AG04450 (cell line): Measurements from ENCODE around the gene ERBB2. TPM values are rescaled to one million over a fixed set of nuclear protein-coding genes. Genes with fewer than 3 reads are reported as not detected.

Source experiments
- CTCF ChIA-PET: fragments of 300-600, 350-600 bp; formaldehyde crosslinking; extraction: SDS; loops from one replicate; lab custom pipeline; 2022; ENCODE audit warnings: antibody characterized with exemption, inconsistent platforms; lab: Charles Lee
- POLR2A ChIA-PET: fragments of 350-600 bp; formaldehyde crosslinking; extraction: SDS; loops from one replicate; lab custom pipeline; 2021; ENCODE audit warnings: antibody characterized with exemption, inconsistent platforms; lab: Yijun Ruan, JAX
- DNase-seq: peaks from one replicate; pipeline ENCODE4 v3.0.0-alpha.2; 2011; ENCODE audit warnings: low read depth, low spot score
- H3K27ac ChIP-seq: one replicate; pipeline ENCODE4 v1.5.1; 2012; ENCODE audit warnings: low read depth, low read length, control low read depth
- H3K27me3 ChIP-seq: one replicate; pipeline ENCODE4 v1.6.0; 2012; ENCODE audit warnings: low read length; ENCODE audit not compliant: control insufficient read depth, insufficient read depth
- H3K4me3 ChIP-seq: 2 replicates; pipeline ENCODE4 v1.5.1; 2011; ENCODE audit warnings: mild to moderate bottlenecking, low read depth, low read length, control low read depth
- H3K9me3 ChIP-seq: 2 replicates; pipeline ENCODE4 v1.5.1; 2012; ENCODE audit warnings: low read length; ENCODE audit not compliant: control insufficient read depth, insufficient read depth
- CTCF ChIP-seq: IDR thresholded peaks from 2 replicates; pipeline ENCODE4 v1.5.1; 2011; ENCODE audit warnings: low read depth, low read length, control low read depth, inconsistent platforms
- polyA plus RNA-seq: library from polyadenylated mRNA; depleted of rRNA; stranded (reverse); fragments of >200 nt; gene quantifications from 2 replicates; pipeline ENCODE4 v1.2.3, GENCODE V29; 2011

ERBB2 gene
- polyA plus RNA-seq, 1 experiment: 21.2 TPM

GRCh38 chr17:39737760-39738567 lies 38.1 kb downstream of the ERBB2 start, which contains the start of gene GRB7:
Gene GRB7, plus strand, starts transcription at chr17:39737938. Its CDS starts 4,364 bp downstream, at chr17:39742302.
- no peaks in the 10 kb centered on the region; the same call in 1 of the 2 replicates for H3K9me3 ChIP-seq
- POLR2A ChIA-PET: no interaction called here
- no peak within 1 kb of the TSS for H3K4me3 ChIP-seq
- no peak for TF ChIP-seq CTCF
- no peak for DNase-seq
- H3K27me3 ChIP-seq: peaks cover 29% of the 10 kb centered on the region
- CTCF ChIA-PET: no interaction called here
- H3K27ac ChIP-seq: no peak within 1 kb of the TSS

GRCh38 chr17:39738568-39738901 lies 38.7 kb downstream of the ERBB2 start:
- H3K4me3 ChIP-seq: no peak overlapping the region
- H3K27me3 ChIP-seq: peaks cover 29% of the 10 kb centered on the region
- TF ChIP-seq CTCF: no peak
- ChIA-PET POLR2A (no interaction called here), CTCF (no interaction called here)
- no peak for DNase-seq
- no peak overlapping the region for H3K27ac ChIP-seq
- no peaks in the 10 kb centered on the region; the same call in 1 of the 2 replicates for H3K9me3 ChIP-seq

- ChIA-PET POLR2A (no interaction called here), CTCF (interaction anchor here (0.6 kb wide), 1 partner anchor 9 kb away, joined by 10 read pairs; the partner anchor contains the start of gene MIEN1)
- no peak for TF ChIP-seq CTCF
- H3K27ac ChIP-seq: peak overlapping the region; percentile 11
- peaks cover 31% of the 10 kb centered on the region for H3K27me3 ChIP-seq
- H3K4me3 ChIP-seq: no peak overlapping the region
- no peak for DNase-seq
- no peaks in the 10 kb centered on the region; the same call in 1 of the 2 replicates for H3K9me3 ChIP-seq
Measured at GRCh38 chr17:39738983-39739884, 39.4 kb downstream of the ERBB2 start.

GRCh38 chr17:39739885-39740356 lies 40.1 kb downstream of the ERBB2 start:
- no peaks in the 10 kb centered on the region; the same call in 1 of the 2 replicates for H3K9me3 ChIP-seq
- no peak overlapping the region for H3K27ac ChIP-seq
- CTCF ChIA-PET: no interaction called here
- 0 out of 2 replicates have a peak, but pooled peaks have one; percentile 4 for TF ChIP-seq CTCF
- H3K4me3 ChIP-seq: no peak overlapping the region
- POLR2A ChIA-PET: no interaction called here
- H3K27me3 ChIP-seq: peaks cover 35% of the 10 kb centered on the region
- DNase-seq: no peak
